HL-60 (cell line): Measurements from ENCODE around the gene FAM43A.

Experiments
- DNase-seq, 2 experiments: peaks; one replicate each; pipeline ENCODE4 v3.0.0-alpha.2; 2010 to 2020; ENCODE audit warnings: low read depth in 1 of 2, low spot score in 1 of 2
- H3K27ac ChIP-seq: fragments of 250-450 bp; sonication (Bioruptor Pico); replicated peaks from 2 replicates; pipeline ENCODE4 v1.5.1; 2020; ENCODE audit warnings: mild to moderate bottlenecking, moderate library complexity
- H3K27me3 ChIP-seq: fragments of 250-450 bp; sonication (Bioruptor Pico); 2 replicates; pipeline ENCODE4 v1.5.1; 2021; ENCODE audit warnings: mild to moderate bottlenecking, moderate library complexity; ENCODE audit not compliant: insufficient read depth, poor library complexity, severe bottlenecking
- H3K4me3 ChIP-seq: replicated peaks from 2 replicates; pipeline ENCODE4 v1.5.1; 2011; ENCODE audit warnings: mild to moderate bottlenecking, control low read depth, low read length; ENCODE audit not compliant: insufficient read depth
- GABPA ChIP-seq: IDR thresholded peaks from 2 replicates; pipeline ENCODE4 v1.6.1; 2012; ENCODE audit warnings: low read depth
- POLR2AphosphoS5 ChIP-seq: IDR thresholded peaks from 2 replicates; pipeline ENCODE4 v1.6.1; 2012; ENCODE audit warnings: low read depth
- SPI1 ChIP-seq: IDR thresholded peaks from 2 replicates; pipeline ENCODE4 v1.6.1; 2012; ENCODE audit warnings: low read depth, mild to moderate bottlenecking, borderline replicate concordance
- TF ChIP-seq, protein P1 (sequence below): IDR thresholded peaks from one replicate; pipeline ENCODE4 v1.5.1; 2011; ENCODE audit warnings: low read length, control low read depth, inconsistent platforms; ENCODE audit not compliant: insufficient read depth
- TF ChIP-seq, protein P2 (sequence below): IDR thresholded peaks from 2 replicates; pipeline ENCODE4 v1.6.1; 2012; ENCODE audit warnings: low read depth; ENCODE audit not compliant: insufficient replicate concordance

Gene FAM43A

DNA sequence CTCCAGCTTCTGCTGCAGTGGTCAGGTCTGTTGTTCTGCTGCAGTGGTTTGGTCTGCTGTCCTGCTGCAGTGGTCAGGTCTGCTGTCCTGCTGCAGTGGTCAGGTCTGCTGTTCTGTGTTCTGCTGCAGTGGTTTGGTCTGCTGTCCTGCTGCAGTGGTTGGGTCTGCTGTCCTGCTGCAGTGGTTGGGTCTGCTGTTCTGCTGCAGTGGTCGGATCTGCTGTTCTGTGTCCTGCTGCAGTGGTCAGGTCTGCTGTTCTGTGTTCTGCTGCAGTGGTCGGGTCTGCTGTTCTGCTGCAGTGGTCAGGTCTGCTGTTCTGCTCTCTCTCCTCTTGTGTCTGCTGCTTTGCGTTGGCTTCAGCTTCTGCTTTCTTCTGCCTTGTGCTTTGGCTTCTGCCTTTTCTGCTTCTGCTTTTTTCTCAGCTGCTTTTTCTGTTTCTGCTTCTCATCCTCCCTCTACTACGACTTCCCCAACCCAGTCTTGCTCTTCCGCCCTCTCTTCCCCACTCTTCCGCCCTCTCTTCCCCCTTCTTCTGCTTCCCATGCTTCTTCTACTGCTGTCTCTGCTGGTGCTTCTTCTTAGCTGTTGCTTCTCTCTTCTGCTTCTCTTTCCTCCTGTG is 50.7 kb downstream of the FAM43A start:
- peak; percentile 69 to 89 for DNase-seq

DNA sequence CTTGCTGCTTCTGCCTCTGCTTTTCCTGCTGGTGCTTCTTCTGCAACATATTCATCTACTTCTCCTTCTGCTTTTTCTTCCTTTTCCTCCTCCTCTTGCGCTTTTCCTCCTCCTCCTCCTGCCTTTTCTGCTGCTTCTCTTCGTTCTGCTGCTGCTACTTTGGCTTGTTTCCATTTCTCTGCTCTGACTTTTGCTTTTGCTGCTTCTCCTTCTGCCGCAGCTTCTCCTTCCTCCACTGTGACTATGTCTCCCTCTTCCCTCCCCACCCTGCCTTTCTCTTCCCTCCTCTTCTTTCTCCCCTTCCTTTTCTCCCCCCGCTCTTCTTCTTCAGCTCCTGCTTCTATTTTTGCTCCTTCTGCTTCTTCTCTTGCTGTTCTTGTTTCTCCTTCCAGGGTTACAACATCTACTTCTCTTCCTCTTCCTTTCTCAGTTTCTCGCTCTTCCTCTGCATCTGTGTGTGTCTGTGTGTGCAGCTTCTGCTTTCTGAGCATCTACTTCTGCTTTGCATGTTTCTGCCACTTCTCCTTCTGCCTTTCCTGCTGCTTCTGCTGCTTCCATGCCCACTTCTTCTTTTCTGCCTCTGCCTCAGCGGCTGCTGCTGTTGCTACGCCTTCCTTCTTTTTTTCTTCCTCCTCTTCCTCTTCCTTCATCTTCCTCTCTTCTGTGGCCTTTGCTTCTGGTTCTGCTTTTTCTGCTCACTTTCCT is 51.4 kb downstream of the FAM43A start:
- Histone ChIP-seq H3K27me3 (no peaks in the 10 kb centered on the region), H3K4me3 (no peak overlapping the region), H3K27ac (peak overlapping the region; percentile 75)
- DNase-seq = peak; percentile 91 to 93
- TF ChIP-seq, protein P1, sequence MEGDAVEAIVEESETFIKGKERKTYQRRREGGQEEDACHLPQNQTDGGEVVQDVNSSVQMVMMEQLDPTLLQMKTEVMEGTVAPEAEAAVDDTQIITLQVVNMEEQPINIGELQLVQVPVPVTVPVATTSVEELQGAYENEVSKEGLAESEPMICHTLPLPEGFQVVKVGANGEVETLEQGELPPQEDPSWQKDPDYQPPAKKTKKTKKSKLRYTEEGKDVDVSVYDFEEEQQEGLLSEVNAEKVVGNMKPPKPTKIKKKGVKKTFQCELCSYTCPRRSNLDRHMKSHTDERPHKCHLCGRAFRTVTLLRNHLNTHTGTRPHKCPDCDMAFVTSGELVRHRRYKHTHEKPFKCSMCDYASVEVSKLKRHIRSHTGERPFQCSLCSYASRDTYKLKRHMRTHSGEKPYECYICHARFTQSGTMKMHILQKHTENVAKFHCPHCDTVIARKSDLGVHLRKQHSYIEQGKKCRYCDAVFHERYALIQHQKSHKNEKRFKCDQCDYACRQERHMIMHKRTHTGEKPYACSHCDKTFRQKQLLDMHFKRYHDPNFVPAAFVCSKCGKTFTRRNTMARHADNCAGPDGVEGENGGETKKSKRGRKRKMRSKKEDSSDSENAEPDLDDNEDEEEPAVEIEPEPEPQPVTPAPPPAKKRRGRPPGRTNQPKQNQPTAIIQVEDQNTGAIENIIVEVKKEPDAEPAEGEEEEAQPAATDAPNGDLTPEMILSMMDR = no peak
- TF ChIP-seq, protein P2, sequence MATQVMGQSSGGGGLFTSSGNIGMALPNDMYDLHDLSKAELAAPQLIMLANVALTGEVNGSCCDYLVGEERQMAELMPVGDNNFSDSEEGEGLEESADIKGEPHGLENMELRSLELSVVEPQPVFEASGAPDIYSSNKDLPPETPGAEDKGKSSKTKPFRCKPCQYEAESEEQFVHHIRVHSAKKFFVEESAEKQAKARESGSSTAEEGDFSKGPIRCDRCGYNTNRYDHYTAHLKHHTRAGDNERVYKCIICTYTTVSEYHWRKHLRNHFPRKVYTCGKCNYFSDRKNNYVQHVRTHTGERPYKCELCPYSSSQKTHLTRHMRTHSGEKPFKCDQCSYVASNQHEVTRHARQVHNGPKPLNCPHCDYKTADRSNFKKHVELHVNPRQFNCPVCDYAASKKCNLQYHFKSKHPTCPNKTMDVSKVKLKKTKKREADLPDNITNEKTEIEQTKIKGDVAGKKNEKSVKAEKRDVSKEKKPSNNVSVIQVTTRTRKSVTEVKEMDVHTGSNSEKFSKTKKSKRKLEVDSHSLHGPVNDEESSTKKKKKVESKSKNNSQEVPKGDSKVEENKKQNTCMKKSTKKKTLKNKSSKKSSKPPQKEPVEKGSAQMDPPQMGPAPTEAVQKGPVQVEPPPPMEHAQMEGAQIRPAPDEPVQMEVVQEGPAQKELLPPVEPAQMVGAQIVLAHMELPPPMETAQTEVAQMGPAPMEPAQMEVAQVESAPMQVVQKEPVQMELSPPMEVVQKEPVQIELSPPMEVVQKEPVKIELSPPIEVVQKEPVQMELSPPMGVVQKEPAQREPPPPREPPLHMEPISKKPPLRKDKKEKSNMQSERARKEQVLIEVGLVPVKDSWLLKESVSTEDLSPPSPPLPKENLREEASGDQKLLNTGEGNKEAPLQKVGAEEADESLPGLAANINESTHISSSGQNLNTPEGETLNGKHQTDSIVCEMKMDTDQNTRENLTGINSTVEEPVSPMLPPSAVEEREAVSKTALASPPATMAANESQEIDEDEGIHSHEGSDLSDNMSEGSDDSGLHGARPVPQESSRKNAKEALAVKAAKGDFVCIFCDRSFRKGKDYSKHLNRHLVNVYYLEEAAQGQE = no peak
- TF ChIP-seq POLR2AphosphoS5 (peak; percentile 92), SPI1 (peak; percentile 100), GABPA (no peak; the same call in 1 of the 2 replicates)

More for the DNA sequence above, 50.7 kb downstream of the FAM43A start:
- H3K27me3 ChIP-seq = no peaks in the 10 kb centered on the region
- peak overlapping the region; percentile 75 for H3K27ac ChIP-seq
- TF ChIP-seq SPI1 = peak; percentile 90
- TF ChIP-seq, protein P1 = no peak
- peak; percentile 84 for TF ChIP-seq POLR2AphosphoS5
- no peak overlapping the region for H3K4me3 ChIP-seq
